GM21526 (cell line): ENCODE results near the gene SECTM1.

Source experiments
- ATAC-seq: cut with Tn5 transposase; IDR thresholded peaks from one replicate; pipeline ENCODE4 v1.9.1; 2021; ENCODE audit warnings: moderate library complexity; ENCODE audit not compliant: unreplicated experiment, low FRiP score

Gene SECTM1

DNA sequence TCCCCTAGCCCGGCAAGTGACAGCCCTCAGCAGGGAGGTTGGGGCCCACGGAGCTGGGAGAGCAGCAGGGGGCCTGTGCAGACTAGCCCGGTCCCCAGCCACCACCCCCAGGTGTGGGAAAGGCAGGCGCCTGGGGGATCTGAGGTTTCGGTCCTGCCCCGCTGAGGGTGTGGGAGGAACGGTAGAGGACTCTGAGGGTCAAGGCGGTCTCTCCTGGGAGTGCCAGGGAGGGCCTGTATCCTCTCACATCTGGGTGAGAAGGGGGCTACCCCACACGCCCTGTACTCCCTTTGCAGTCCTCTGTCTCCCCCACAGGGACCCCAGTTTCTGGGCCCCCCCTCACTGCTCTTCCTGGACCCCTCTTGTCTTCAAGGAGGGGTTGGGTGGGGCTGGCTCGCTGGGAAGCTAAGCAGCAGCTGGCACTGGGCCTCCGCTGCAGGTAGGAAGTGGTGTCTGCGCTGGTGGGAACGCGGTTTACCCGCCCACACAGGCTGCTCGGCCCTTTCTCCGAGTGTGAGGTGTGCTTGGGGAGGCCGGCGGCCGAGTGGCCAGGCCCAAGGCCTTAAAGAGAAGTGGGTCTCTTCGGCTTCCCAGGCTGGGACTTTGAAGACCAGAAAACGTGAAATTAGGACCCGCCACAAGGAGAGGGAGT is 31.5 kb downstream of the SECTM1 start:
- ATAC-seq, result no peak

GRCh38 chr17:82301300-82301915 is 32.2 kb downstream of the SECTM1 start:
- ATAC-seq, result no peak

DNA sequence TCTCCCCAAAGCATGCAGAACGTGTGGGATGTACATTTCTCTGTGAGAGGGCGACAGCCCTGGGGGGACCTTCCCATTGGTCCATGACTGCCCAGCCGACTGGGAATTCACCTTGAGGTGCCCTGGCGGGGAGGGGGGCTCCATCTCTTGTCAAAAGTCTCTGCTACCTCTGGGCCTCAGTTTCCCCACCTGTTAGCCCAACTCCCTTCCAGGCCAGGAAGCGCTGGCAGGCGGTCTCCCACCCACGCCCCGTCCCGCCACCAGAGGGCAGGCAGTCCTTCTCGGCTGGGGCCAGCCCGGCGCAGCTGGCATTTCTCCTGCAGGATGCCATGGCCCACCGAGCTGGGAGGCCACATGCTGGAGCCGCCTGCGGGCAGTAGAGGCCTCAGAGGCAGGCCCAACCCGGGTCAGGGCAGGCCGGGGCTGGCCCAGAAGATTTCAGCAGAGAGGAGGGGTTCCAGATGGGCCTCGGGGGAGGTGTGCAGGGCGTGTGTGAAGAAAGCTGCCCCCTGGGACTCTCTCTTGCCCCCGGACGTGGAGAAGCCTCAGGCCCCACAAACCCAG is 32.8 kb downstream of the SECTM1 start:
- ATAC-seq, result no peak

DNA sequence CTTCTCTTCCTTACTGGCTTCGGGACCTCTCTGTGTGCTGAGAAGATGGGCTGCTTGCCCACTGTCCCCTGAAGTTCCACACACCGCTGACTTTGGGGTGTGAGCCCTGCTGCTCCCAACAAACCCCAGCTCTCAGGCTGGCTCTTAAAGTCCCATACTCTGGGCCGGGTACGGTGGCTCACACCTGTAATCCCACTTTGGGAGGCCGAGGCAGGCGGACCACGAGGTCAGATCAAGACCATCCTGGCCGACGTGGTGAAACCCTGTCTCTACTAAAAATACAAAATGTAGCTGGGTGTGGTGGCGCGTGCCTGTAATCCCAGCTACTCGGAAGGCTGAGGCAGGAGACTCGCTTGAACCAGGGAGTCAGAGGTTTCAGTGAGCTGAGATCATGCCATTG is 33.3 kb downstream of the SECTM1 start:
- ATAC-seq, result no peak

- ATAC-seq, result no peak
These were observed 34.1 kb downstream of the SECTM1 start for GRCh38 chr17:82299452-82299851.

GRCh38 chr17:82298538-82299421 is 34.8 kb downstream of the SECTM1 start:
- ATAC-seq, result no peak

- ATAC-seq, result no peak
These were observed 35.6 kb downstream of the SECTM1 start for GRCh38 chr17:82297714-82298537.

GRCh38 chr17:82297280-82297713 is 36.3 kb downstream of the SECTM1 start:
- no peak for ATAC-seq

DNA sequence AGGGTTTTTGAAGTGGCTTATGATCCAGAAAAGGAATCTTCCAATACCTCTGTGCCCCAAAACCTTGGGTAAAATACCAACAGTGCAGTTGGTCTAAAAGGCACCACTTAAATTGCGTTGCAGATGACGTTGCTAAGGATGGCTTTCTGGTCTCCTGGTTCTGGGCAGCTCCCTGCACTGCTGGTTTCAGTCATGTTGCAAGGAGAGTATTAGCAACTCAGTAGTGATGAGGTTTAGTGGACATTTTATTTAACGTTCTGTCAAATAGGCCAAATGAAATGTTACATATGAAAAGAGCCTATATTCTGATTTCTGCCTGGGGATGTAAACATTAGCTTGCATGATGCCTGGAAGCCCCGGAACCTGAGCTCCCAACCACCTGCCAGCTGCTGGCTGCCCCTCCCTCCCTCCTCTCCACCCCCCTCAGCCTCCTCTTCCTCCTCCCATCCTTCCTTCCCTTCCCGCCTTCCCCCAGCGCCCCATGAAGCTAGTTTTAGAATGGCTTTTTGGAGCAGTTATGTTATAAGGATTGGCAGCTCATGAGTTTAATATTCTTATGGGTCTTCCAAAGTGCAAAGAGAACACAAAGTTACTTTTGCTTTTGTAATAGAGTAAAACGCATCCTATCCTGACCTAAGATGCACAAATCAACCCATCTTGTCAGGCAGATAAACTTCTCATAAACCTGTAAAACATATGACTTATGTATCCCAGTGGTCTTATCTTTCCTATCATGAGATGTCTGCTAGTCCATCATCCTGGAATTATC is 36.9 kb downstream of the SECTM1 start:
- ATAC-seq, result no peak

GRCh38 chr17:82295472-82295814 is 38.1 kb downstream of the SECTM1 start:
- no peak for ATAC-seq

- no peak for ATAC-seq
These were observed 39.3 kb downstream of the SECTM1 start for GRCh38 chr17:82294064-82294773.

DNA sequence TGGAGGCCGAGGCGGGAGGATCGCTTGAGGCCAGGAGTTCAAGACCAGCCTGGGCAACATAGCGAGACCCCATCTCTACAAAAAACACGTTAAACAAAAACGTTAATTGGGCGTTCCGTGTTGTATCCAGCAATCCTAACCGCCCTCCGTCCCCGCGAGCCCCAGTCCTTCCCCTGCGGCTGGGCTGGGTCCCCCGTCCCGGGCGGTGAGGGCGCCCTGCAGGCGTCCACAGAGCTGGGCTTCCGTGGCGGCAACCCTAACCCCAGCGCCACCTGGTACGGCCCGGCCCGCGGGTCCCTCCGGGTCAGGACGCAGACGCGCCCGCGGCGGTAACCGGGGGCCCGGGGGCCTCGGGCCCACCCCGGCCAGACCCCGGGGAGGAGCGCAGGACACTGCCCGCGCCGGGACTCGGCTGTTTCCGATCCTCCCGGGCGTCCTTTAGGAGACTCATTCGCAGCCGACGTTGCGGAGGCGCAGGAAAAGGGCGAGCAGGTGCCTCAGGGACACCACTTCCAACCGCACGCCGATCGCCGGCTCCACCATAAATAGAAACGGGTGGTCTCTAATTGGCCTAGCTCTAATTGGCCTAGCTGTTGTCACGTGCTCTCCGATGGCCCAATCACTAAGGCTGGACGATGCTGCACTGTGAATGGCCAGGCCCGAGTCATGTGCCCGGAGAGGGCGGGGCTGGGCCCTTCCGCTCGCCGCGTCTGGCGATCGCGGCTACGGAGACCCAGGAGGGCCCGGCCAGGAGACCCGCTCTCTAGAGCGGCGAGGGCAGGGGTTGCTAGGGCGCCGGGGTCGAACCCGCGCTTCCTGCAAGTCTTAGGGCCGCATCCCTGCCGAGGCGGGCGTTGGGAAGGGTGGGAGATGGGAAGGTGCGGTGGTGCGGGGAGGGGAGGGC is 41.1 kb downstream of the SECTM1 start:
- ATAC-seq, result peak; percentile 91

DNA sequence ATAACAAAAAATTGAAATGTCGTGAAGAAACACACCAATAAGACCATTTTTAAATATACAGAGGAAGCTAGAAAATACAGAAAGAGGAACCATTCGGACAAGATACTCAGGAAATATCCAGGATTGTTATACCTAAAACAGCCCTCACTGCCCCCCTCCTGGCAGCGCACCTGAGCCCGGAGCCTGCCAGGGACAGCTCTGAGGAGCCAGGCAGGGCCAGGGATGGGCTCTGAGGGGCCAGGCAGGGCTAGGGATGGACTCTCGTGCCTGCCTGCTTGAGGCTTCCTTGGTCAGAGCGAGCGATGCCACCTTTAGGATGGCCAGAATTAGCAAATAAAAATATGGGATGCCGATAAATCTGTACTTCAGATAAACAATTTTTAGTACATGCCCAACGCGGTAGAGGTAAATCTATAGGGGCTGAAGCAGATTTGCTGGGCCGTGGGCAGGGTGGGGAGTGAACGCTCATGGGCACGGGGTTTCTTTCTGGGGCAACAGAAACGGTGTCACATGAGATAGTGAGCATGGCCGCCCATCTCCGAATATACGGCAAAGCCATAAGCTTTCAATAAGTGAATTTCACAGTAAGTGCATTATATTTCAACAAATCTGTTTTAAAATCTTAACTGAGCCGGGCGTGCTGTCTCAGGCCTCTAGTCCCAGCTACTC is 41.9 kb downstream of the SECTM1 start:
- ATAC-seq, result no peak

- ATAC-seq, result no peak
These were observed 45.4 kb downstream of the SECTM1 start for GRCh38 chr17:82287868-82288801.

DNA sequence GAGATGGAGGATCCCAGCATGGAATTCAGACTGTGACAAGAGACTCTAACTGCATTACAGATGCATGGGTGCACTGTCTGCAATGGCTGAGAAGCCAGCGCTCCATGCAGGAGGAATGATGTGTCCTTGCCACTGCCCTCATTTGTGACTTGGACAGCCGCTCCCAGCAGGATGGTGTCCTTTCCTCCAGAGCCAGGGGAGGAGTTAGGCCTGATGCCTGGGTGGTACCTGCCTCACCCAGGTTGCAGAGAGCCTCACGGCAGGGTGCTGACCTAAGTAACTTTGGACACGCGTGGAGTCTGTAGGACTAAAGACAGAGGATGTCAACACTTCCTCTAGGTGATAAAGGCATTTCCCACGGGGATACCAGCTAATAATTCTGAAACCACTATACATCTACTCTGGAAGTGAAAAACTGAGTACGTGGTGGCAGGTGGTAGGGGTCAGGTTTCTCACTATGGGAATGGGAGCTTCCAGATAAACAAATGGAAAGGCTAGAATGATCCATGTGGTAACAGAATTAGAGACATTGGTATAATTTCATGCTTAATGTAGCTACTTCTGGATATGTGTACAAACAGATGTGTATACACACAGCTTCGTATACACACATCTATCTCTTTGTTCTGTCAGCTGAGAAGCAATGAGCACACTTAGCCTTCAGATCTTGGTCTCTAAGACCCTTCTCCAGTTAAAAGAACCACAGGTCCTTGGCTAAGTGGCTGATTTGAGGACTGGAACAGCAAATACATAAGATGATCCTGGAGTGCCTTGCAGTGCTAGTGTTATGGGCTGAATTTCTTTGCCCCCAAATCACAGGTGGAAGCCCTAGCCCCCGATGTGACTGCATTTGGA is 46.3 kb downstream of the SECTM1 start:
- ATAC-seq, result no peak

- no peak for ATAC-seq
These were observed 48.4 kb downstream of the SECTM1 start for GRCh38 chr17:82285141-82285540.
